SK-N-SH treated with all-trans-retinoic acid at 6 μM for 48 hours (cell line): Measurements from ENCODE around the gene GCC1.

Experiments
- ATAC-seq: fragments of 200-7000 bp; cut with Tn5 transposase; 3 replicates; pipeline ENCODE4 v1.9.1; 2020; ENCODE audit warnings: mild to moderate bottlenecking, moderate library complexity
- ESRRG ChIP-seq: fragments of 250-450 bp; sonication (Bioruptor Pico); IDR thresholded peaks from 2 replicates; pipeline ENCODE4 v1.6.1; 2021; ENCODE audit warnings: mild to moderate bottlenecking
- GLIS3 ChIP-seq: fragments of 250-450 bp; sonication (Bioruptor Pico); IDR thresholded peaks from 2 replicates; pipeline ENCODE4 v1.5.0; 2020; ENCODE audit warnings: mild to moderate bottlenecking, moderate library complexity
- ISL1 ChIP-seq: fragments of 250-450 bp; sonication (Bioruptor Pico); IDR thresholded peaks from 2 replicates; pipeline ENCODE4 v2.1.2; 2022; ENCODE audit warnings: mild to moderate bottlenecking, moderate library complexity
- PPARA ChIP-seq: fragments of 250-450 bp; sonication (Bioruptor Pico); IDR thresholded peaks from 2 replicates; pipeline ENCODE4 v1.5.0; 2020; ENCODE audit warnings: mild to moderate bottlenecking, borderline replicate concordance
- SNAI2 ChIP-seq: fragments of 250-450 bp; sonication (Bioruptor Pico); IDR thresholded peaks from 2 replicates; pipeline ENCODE4 v1.5.0; 2020; ENCODE audit warnings: mild to moderate bottlenecking, moderate library complexity
- TCF4 ChIP-seq: fragments of 250-450 bp; sonication (Bioruptor Pico); IDR thresholded peaks from 2 replicates; pipeline ENCODE4 v1.8.0; 2021; ENCODE audit warnings: mild to moderate bottlenecking, moderate library complexity, borderline replicate concordance
- TOX ChIP-seq: fragments of 250-450 bp; sonication (Bioruptor Pico); IDR thresholded peaks from 2 replicates; pipeline ENCODE4 v1.8.0; 2021; ENCODE audit warnings: mild to moderate bottlenecking, moderate library complexity, borderline replicate concordance
- ZC3H10 ChIP-seq: fragments of 250-450 bp; sonication (Bioruptor Pico); IDR thresholded peaks from 2 replicates; pipeline ENCODE4 v1.5.1; 2021; ENCODE audit warnings: mild to moderate bottlenecking, moderate library complexity
- ZFP3 ChIP-seq: fragments of 250-450 bp; sonication (Bioruptor Pico); IDR thresholded peaks from 2 replicates; pipeline ENCODE4 v1.5.0; 2020; ENCODE audit warnings: mild to moderate bottlenecking, moderate library complexity
- ZFP30 ChIP-seq: fragments of 450-650 bp; formaldehyde crosslinking; IDR thresholded peaks from 2 replicates; pipeline ENCODE4 v1.5.0; 2022; ENCODE audit warnings: mild to moderate bottlenecking, moderate library complexity
- ZNF565 ChIP-seq: fragments of 450-650 bp; formaldehyde crosslinking; conservative IDR thresholded peaks from 2 replicates; pipeline ENCODE4 v1.5.0; 2020; ENCODE audit warnings: low read depth, mild to moderate bottlenecking, moderate library complexity
- ZNF70 ChIP-seq: fragments of 450-650 bp; formaldehyde crosslinking; IDR thresholded peaks from 2 replicates; pipeline ENCODE4 v1.5.0; 2020; ENCODE audit warnings: mild to moderate bottlenecking, moderate library complexity
- ZNF8 ChIP-seq: fragments of 450-650 bp; formaldehyde crosslinking; IDR thresholded peaks from 2 replicates; pipeline ENCODE4 v1.5.0; 2020; ENCODE audit warnings: mild to moderate bottlenecking, moderate library complexity
- TF ChIP-seq, protein P1 (sequence below): fragments of 250-450 bp; sonication (Bioruptor Pico); IDR thresholded peaks from 2 replicates; pipeline ENCODE4 v1.5.0; 2020; ENCODE audit warnings: mild to moderate bottlenecking, moderate library complexity
- TF ChIP-seq, protein P2 (sequence below): fragments of 250-450 bp; sonication (Bioruptor Pico); IDR thresholded peaks from 2 replicates; pipeline ENCODE4 v1.8.0; 2021; ENCODE audit warnings: low read depth, mild to moderate bottlenecking, moderate library complexity, borderline replicate concordance
- TF ChIP-seq, protein P3 (sequence below): fragments of 250-450 bp; sonication (Bioruptor Pico); IDR thresholded peaks from 2 replicates; pipeline ENCODE4 v1.8.0; 2020; ENCODE audit warnings: mild to moderate bottlenecking, moderate library complexity, borderline replicate concordance
- TF ChIP-seq, protein P4 (sequence below): fragments of 250-450 bp; sonication (Bioruptor Pico); IDR thresholded peaks from 2 replicates; pipeline ENCODE4 v1.5.1; 2021; ENCODE audit warnings: mild to moderate bottlenecking, moderate library complexity

GCC1 gene

DNA sequence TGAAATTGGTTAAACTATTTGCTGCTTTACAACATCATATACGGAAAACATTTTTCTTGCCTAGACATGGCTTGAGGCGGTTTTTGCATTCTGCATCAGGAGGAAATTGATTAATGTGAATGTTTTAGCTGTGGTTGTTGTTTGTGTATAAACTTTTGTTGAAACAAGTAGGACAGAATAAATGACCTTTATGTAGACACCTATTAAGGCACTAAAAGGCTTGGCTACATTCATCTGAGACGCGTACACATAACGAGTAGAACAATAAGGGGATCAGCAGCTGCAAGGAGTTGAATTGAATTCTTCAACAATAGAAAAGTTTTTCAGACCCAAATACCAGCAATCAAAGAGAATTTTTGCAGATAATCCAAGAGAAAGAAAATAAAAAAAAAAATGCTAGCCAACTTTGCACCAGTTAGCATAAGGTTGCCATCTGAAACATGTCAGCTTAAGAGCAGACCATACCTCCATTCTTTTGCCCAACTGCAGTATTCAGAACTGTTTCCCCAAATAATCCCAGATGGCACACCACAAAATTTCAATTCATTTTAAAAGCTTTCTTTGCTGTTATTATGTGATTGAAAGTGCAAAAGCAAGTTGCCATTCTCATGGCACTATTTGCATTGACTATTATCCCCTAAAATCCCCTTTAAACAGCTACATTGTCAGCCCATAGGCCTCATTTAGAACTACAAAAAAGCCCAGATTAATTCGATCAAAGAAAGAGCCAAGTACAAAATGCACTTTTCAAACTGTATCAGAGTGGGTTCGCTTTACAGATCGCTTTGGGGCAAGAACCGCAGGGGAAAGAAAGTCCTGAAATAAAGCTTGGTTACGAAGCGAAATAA, 49.6 kb downstream of the GCC1 start:
- TF ChIP-seq, protein P1, sequence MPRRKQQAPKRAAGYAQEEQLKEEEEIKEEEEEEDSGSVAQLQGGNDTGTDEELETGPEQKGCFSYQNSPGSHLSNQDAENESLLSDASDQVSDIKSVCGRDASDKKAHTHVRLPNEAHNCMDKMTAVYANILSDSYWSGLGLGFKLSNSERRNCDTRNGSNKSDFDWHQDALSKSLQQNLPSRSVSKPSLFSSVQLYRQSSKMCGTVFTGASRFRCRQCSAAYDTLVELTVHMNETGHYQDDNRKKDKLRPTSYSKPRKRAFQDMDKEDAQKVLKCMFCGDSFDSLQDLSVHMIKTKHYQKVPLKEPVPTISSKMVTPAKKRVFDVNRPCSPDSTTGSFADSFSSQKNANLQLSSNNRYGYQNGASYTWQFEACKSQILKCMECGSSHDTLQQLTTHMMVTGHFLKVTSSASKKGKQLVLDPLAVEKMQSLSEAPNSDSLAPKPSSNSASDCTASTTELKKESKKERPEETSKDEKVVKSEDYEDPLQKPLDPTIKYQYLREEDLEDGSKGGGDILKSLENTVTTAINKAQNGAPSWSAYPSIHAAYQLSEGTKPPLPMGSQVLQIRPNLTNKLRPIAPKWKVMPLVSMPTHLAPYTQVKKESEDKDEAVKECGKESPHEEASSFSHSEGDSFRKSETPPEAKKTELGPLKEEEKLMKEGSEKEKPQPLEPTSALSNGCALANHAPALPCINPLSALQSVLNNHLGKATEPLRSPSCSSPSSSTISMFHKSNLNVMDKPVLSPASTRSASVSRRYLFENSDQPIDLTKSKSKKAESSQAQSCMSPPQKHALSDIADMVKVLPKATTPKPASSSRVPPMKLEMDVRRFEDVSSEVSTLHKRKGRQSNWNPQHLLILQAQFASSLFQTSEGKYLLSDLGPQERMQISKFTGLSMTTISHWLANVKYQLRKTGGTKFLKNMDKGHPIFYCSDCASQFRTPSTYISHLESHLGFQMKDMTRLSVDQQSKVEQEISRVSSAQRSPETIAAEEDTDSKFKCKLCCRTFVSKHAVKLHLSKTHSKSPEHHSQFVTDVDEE (CRISPR knock-in tag): no peak
- TF ChIP-seq ZNF8: no peak
- TF ChIP-seq, protein P2, sequence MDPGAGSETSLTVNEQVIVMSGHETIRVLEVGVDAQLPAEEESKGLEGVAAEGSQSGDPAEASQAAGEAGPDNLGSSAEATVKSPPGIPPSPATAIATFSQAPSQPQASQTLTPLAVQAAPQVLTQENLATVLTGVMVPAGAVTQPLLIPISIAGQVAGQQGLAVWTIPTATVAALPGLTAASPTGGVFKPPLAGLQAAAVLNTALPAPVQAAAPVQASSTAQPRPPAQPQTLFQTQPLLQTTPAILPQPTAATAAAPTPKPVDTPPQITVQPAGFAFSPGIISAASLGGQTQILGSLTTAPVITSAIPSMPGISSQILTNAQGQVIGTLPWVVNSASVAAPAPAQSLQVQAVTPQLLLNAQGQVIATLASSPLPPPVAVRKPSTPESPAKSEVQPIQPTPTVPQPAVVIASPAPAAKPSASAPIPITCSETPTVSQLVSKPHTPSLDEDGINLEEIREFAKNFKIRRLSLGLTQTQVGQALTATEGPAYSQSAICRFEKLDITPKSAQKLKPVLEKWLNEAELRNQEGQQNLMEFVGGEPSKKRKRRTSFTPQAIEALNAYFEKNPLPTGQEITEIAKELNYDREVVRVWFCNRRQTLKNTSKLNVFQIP: no peak
- ATAC-seq: no peak

DNA sequence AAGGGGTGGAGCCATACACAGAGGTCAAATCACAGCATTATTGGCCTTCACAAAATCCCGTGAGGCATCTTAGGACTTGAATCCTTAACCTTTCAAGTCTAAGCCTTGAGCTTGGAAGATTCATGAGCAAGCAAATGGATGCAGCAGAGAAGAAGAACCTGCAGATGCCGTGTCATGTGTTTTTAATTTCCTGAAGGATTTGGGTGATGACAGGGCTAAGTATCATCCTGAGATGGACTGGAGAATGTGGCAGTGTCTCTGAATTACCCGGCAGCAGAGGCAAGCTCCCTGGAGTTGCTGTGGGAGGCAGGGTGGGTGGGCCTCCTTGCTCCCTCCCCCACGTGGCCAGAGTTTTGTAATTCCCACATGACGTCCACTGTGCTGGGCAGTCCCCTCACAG, 50.8 kb downstream of the GCC1 start:
- ATAC-seq: no peak
- TF ChIP-seq ZNF565 (CRISPR knock-in tag) (no peak), ZC3H10 (no peak), PPARA (CRISPR knock-in tag) (no peak), SNAI2 (CRISPR knock-in tag) (no peak), ESRRG (CRISPR knock-in tag) (no peak), TOX (CRISPR knock-in tag) (no peak), ZFP3 (CRISPR knock-in tag) (no peak), ZFP30 (CRISPR knock-in tag) (no peak), GLIS3 (CRISPR knock-in tag) (no peak), ISL1 (no peak), TCF4 (no peak), ZNF8 (no peak), ZNF70 (CRISPR knock-in tag) (no peak)
- TF ChIP-seq, protein P1 (CRISPR knock-in tag): no peak
- TF ChIP-seq, protein P3, sequence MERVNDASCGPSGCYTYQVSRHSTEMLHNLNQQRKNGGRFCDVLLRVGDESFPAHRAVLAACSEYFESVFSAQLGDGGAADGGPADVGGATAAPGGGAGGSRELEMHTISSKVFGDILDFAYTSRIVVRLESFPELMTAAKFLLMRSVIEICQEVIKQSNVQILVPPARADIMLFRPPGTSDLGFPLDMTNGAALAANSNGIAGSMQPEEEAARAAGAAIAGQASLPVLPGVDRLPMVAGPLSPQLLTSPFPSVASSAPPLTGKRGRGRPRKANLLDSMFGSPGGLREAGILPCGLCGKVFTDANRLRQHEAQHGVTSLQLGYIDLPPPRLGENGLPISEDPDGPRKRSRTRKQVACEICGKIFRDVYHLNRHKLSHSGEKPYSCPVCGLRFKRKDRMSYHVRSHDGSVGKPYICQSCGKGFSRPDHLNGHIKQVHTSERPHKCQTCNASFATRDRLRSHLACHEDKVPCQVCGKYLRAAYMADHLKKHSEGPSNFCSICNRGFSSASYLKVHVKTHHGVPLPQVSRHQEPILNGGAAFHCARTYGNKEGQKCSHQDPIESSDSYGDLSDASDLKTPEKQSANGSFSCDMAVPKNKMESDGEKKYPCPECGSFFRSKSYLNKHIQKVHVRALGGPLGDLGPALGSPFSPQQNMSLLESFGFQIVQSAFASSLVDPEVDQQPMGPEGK (CRISPR knock-in tag): no peak
- TF ChIP-seq, protein P4, sequence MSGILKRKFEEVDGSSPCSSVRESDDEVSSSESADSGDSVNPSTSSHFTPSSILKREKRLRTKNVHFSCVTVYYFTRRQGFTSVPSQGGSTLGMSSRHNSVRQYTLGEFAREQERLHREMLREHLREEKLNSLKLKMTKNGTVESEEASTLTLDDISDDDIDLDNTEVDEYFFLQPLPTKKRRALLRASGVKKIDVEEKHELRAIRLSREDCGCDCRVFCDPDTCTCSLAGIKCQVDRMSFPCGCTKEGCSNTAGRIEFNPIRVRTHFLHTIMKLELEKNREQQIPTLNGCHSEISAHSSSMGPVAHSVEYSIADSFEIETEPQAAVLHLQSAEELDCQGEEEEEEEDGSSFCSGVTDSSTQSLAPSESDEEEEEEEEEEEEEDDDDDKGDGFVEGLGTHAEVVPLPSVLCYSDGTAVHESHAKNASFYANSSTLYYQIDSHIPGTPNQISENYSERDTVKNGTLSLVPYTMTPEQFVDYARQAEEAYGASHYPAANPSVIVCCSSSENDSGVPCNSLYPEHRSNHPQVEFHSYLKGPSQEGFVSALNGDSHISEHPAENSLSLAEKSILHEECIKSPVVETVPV (CRISPR knock-in tag): no peak
- TF ChIP-seq, protein P2: no peak
